Thoracic aorta endothelial cell (primary cell): ENCODE results near the gene ZKSCAN3. TPM values are rescaled to one million over a fixed set of nuclear protein-coding genes. Genes with fewer than 3 reads are reported as not detected.

Source experiments
- small RNA-seq: library from RNA; depleted of rRNA; stranded (forward); fragments of <200 nt; gene quantifications from one replicate; pipeline ENCODE3, GENCODE V24; 2012
- total RNA-seq: library from RNA; depleted of rRNA; stranded (reverse); fragments of >200 nt; gene quantifications from 2 replicates; pipeline ENCODE4 v1.2.3, GENCODE V29; 2012

Gene ZKSCAN3
- total RNA-seq: 3.1 and 3.4 TPM in 2 replicates

GRCh38 chr6:28349892-28350737 lies at the start of gene ZKSCAN3:
TSS of gene ZKSCAN3 (plus strand) at chr6:28349947. CDS start at chr6:28359587, 9,640 bp downstream.

DNA sequence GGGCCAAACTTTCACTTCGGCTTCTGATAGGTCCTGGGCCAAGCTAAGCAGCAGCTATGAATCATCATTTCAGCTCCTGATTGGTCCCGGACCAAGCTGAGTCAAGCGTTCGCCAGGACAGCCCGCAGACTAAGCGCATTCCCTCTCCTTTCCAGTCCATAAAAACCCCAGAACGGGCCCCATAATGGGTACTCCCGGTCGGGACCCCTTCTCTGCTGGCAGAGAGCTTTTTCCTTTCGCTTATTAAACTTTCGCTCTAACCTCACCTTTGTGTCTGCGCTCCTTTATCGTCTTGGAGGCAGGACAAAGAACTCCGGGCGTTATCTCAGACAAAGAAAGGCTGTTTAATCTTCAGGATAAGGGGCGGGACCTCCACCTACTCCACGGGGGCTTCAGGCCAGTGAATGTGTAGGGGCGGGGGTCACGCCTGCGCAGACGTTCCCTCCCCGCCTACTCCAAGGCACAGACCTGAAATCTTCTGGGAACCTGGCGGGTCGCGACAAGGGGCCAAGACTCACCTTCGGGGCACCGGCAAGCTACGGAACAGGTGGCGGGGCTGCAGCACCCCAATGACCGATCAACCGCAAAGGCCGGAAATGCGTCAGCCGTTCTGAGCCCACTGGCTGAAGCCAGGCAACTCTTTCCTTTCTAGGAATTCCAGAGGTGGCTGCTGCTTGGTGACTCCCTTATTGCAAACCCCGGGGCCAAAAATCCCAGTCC lies 14.0 kb upstream of the ZKSCAN3 start, which contains the start of gene ZSCAN31:
ZSCAN31 (minus strand) TSS at position 585 of the 720 bp plus-strand sequence. CDS start 6,465 bp downstream, outside the sequence.

DNA sequence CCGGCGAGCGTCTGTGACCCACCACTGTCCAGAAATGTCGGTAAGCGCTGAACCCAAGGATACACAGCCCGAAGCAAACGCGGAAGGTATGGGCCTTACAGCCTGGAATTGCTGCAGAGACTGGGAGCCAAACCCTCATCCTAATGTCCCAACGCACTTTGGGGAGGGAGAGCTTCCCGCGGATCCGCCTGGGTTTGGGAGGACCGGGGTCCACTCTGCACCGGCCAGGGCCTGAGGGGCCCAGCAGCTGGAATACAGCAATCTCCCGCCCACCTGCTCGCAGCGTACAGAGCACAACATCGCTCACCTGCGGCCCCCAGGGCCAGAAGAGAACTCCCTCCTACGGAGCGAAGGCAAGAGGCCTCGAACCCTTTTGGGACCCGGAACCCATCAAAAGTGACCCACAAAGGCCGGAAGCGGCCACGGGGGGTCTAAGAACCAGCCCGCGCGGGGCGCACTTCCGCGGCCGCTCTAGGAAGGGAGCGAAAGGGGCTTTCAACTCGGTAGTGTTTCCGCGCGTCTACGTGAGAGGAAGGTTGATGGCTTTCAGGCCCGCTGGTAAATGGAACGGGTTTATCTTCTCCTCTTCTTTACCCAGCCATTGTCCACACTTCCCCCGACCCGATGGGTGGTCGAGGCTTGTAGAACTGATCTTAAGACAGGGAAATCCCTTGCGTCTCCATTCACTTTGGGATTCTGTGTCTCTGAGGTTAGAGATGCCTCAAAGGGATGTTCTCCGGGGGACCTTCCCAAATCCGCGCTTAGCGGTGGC lies 49.8 kb downstream of the ZKSCAN3 start, which contains the start of gene ZSCAN12:
ZSCAN12 (minus strand) TSS at position 398 of the 772 bp plus-strand sequence. CDS start 1,342 bp downstream, outside the sequence.

Small RNAs within 50 kb of the gene (small RNA-seq; reads per million reads assigned to genes)
- gene AL021997.1 (not detected), gene AL021997.2 (not detected), gene RNU2-45P (not detected)

Other genes starting within 250 kb of the ZKSCAN3 start
- 7.1 and 8.4 TPM in 2 replicates for gene ZSCAN16, start 225.3 kb upstream of the ZKSCAN3 start, total RNA-seq
- gene ZKSCAN8, start 208.1 kb upstream of the ZKSCAN3 start, total RNA-seq: 22.6 and 23.9 TPM in 2 replicates
- 16.7 and 17.3 TPM in 2 replicates for gene ZSCAN9, start 124.7 kb upstream of the ZKSCAN3 start, total RNA-seq
- 3.2 and 4.8 TPM in 2 replicates for gene ZKSCAN4, start 97.7 kb upstream of the ZKSCAN3 start, total RNA-seq
- gene NKAPL, start 90.7 kb upstream of the ZKSCAN3 start, total RNA-seq: 0.43 and 0.80 TPM in 2 replicates
- 15.0 and 15.1 TPM in 2 replicates for gene ZSCAN26, start 82.8 kb upstream of the ZKSCAN3 start, total RNA-seq
- 9.1 and 9.7 TPM in 2 replicates for gene PGBD1, start 68.4 kb upstream of the ZKSCAN3 start, total RNA-seq
- 66.2 and 80.3 TPM in 2 replicates for gene ZSCAN31, start 13.8 kb upstream of the ZKSCAN3 start, total RNA-seq
- 4.9 and 5.7 TPM in 2 replicates for gene ZSCAN12, start 49.8 kb downstream of the ZKSCAN3 start, total RNA-seq
- 0.65 and 1.5 TPM in 2 replicates for gene ZSCAN23, start 93.5 kb downstream of the ZKSCAN3 start, total RNA-seq
- gene GPX6, start 165.8 kb downstream of the ZKSCAN3 start, total RNA-seq: not detected in 2 replicates
- gene GPX5, start 175.9 kb downstream of the ZKSCAN3 start, total RNA-seq: not detected in 2 replicates